ENCODE results near the gene LIME1. TPM values are rescaled to one million over a fixed set of nuclear protein-coding genes. Genes with fewer than 3 reads are reported as not detected.

LIME1 gene
- total RNA-seq, 1 donor from 2014 or later = 7.8 TPM

GRCh38 chr20:63732118-63733095, 4.1 kb upstream of the LIME1 start:
- DNase-seq (no peak), ATAC-seq (no peak)
- no peak for TF ChIP-seq CTCF (IDR thresholded peaks at IDR 0.05)
- intact Hi-C loops (cut with DNase I) = no loop called here
- peaks cover 27% of the 10 kb centered on the region for H3K36me3 ChIP-seq
- no peak overlapping the region for H3K4me3 ChIP-seq
- no peaks in the 10 kb centered on the region for H3K27me3 ChIP-seq
- no peaks in the 10 kb centered on the region for H3K9me3 ChIP-seq
- H3K4me1 ChIP-seq = peaks cover 14% of the 10 kb centered on the region
- H3K27ac ChIP-seq = no peak overlapping the region

- peaks cover 16% of the 10 kb centered on the region for H3K4me1 ChIP-seq
- intact Hi-C loops (cut with DNase I) = no loop called here
- H3K27ac ChIP-seq = no peak overlapping the region
- DNase-seq = no peak
- TF ChIP-seq CTCF (IDR thresholded peaks at IDR 0.05) = no peak
- H3K9me3 ChIP-seq = no peaks in the 10 kb centered on the region
- no peak overlapping the region for H3K4me3 ChIP-seq
- ATAC-seq = no peak
- H3K27me3 ChIP-seq = no peaks in the 10 kb centered on the region
- peaks cover 27% of the 10 kb centered on the region for H3K36me3 ChIP-seq
These were observed 3.3 kb upstream of the LIME1 start for GRCh38 chr20:63733117-63733516.

GRCh38 chr20:63733579-63734081, 2.8 kb upstream of the LIME1 start:
- Histone ChIP-seq H3K4me1 (peaks cover 16% of the 10 kb centered on the region), H3K27me3 (no peaks in the 10 kb centered on the region), H3K36me3 (peaks cover 27% of the 10 kb centered on the region), H3K9me3 (no peaks in the 10 kb centered on the region), H3K27ac (no peak overlapping the region), H3K4me3 (no peak overlapping the region)
- intact Hi-C loops (cut with DNase I) = no loop called here
- ATAC-seq (no peak), DNase-seq (no peak)
- TF ChIP-seq CTCF (IDR thresholded peaks at IDR 0.05) = no peak

- DNase-seq = no peak
- Histone ChIP-seq H3K36me3 (peaks cover 27% of the 10 kb centered on the region), H3K27ac (no peak overlapping the region), H3K27me3 (no peaks in the 10 kb centered on the region), H3K4me3 (no peak overlapping the region), H3K9me3 (no peaks in the 10 kb centered on the region), H3K4me1 (peaks cover 19% of the 10 kb centered on the region)
- no peak for TF ChIP-seq CTCF (IDR thresholded peaks at IDR 0.05)
- intact Hi-C loops (cut with DNase I) = no loop called here
- no peak for ATAC-seq
These were observed 2.1 kb upstream of the LIME1 start for GRCh38 chr20:63734111-63734945.

- no peak overlapping the region for H3K27ac ChIP-seq
- intact Hi-C loops (cut with DNase I) = no loop called here
- no peak for TF ChIP-seq CTCF (IDR thresholded peaks at IDR 0.05)
- H3K4me3 ChIP-seq = no peak overlapping the region
- no peaks in the 10 kb centered on the region for H3K9me3 ChIP-seq
- H3K27me3 ChIP-seq = no peaks in the 10 kb centered on the region
- peaks cover 19% of the 10 kb centered on the region for H3K4me1 ChIP-seq
- H3K36me3 ChIP-seq = peaks cover 27% of the 10 kb centered on the region
- DNase-seq (no peak), ATAC-seq (no peak)
These were observed 1.3 kb upstream of the LIME1 start for GRCh38 chr20:63734946-63735858.
